Hepatocyte (in vitro differentiated cells): ENCODE measurements around the gene PACSIN3. TPM values are rescaled to one million over a fixed set of nuclear protein-coding genes. Genes with fewer than 3 reads are reported as not detected.

ENCODE experiments used
- DNase-seq: peaks from one replicate; pipeline ENCODE4 v3.0.0-alpha.2; 2016; ENCODE audit warnings: low spot score
- H2AFZ ChIP-seq: fragments of 200-600 bp; sonication (generic); 2 replicates; pipeline ENCODE4 v1.6.0; 2016; ENCODE audit warnings: antibody characterized with exemption, mild to moderate bottlenecking
- H3K27ac ChIP-seq: fragments of 200-600 bp; sonication (generic); 2 replicates; pipeline ENCODE4 v1.5.1; 2016; ENCODE audit warnings: mild to moderate bottlenecking
- H3K27me3 ChIP-seq: fragments of 200-600 bp; sonication (generic); 2 replicates; pipeline ENCODE4 v1.6.1; 2016
- H3K36me3 ChIP-seq: fragments of 200-600 bp; sonication (generic); replicated peaks from 2 replicates; pipeline ENCODE4 v1.5.1; 2016; ENCODE audit warnings: low read depth; ENCODE audit not compliant: insufficient read depth
- H3K4me1 ChIP-seq: fragments of 200-600 bp; sonication (generic); 2 replicates; pipeline ENCODE4 v1.5.1; 2016; ENCODE audit warnings: mild to moderate bottlenecking, moderate library complexity; ENCODE audit not compliant: insufficient read depth
- H3K4me2 ChIP-seq: fragments of 200-600 bp; sonication (generic); 2 replicates; pipeline ENCODE4 v1.6.0; 2016
- H3K4me3 ChIP-seq: fragments of 200-600 bp; sonication (generic); 2 replicates; pipeline ENCODE4 v1.5.1; 2016; ENCODE audit warnings: mild to moderate bottlenecking
- H3K79me2 ChIP-seq: fragments of 200-600 bp; sonication (generic); 2 replicates; pipeline ENCODE4 v1.6.0; 2017; ENCODE audit warnings: mild to moderate bottlenecking
- H3K9me2 ChIP-seq: fragments of 200-600 bp; sonication (generic); replicated peaks from 2 replicates; pipeline ENCODE4 v1.6.0; 2017; ENCODE audit warnings: mild to moderate bottlenecking; ENCODE audit not compliant: insufficient read depth
- H3K9me3 ChIP-seq: fragments of 200-600 bp; sonication (generic); 2 replicates; pipeline ENCODE4 v1.5.1; 2016; ENCODE audit warnings: low read depth, mild to moderate bottlenecking
- H4K20me1 ChIP-seq: fragments of 200-600 bp; sonication (generic); 2 replicates; pipeline ENCODE4 v1.6.0; 2016; ENCODE audit warnings: mild to moderate bottlenecking; ENCODE audit not compliant: insufficient read depth, poor library complexity, severe bottlenecking
- EZH2 ChIP-seq: fragments of 200-600 bp; sonication (generic); IDR thresholded peaks from 2 replicates; pipeline ENCODE4 v1.6.1; 2016; ENCODE audit warnings: antibody characterized with exemption, mild to moderate bottlenecking, borderline replicate concordance
- EZH2phosphoT487 ChIP-seq: fragments of 200-600 bp; sonication (generic); IDR thresholded peaks from one replicate; pipeline ENCODE4 v1.6.1; 2018; ENCODE audit warnings: antibody characterized with exemption, mild to moderate bottlenecking, low read depth, moderate library complexity; ENCODE audit not compliant: unreplicated experiment, severe bottlenecking
- WGBS: methylation state at CpG from one replicate; pipeline ENCODE4 v1.1.6; 2016; ENCODE audit warnings: low lambda C conversion rate; ENCODE audit errors: missing lambda C conversion rate; 5-methylcytosine and 5-hydroxymethylcytosine counted together
- polyA plus RNA-seq: library from polyadenylated mRNA; unstranded; fragments of >200 nt; fragmentation: Nextera tagmentation; extraction: Ambion mirVana; gene quantifications from 2 replicates; pipeline ENCODE4 v1.2.1, GENCODE V29; 2016
- total RNA-seq: library from RNA; depleted of rRNA; stranded (reverse); fragments of >200 nt; gene quantifications from 2 replicates; pipeline ENCODE4 v1.2.3, GENCODE V29; 2014
- TF ChIP-seq, protein P1 (sequence below): fragments of 200-600 bp; sonication (generic); IDR thresholded peaks from 2 replicates; pipeline ENCODE4 v1.5.1; 2016; ENCODE audit warnings: antibody characterized with exemption, mild to moderate bottlenecking; ENCODE audit not compliant: poor library complexity

The PACSIN3 gene
- total and polyA plus RNA-seq, 2 experiments from 2014 or later, result 53.7 to 70.7 TPM

DNA sequence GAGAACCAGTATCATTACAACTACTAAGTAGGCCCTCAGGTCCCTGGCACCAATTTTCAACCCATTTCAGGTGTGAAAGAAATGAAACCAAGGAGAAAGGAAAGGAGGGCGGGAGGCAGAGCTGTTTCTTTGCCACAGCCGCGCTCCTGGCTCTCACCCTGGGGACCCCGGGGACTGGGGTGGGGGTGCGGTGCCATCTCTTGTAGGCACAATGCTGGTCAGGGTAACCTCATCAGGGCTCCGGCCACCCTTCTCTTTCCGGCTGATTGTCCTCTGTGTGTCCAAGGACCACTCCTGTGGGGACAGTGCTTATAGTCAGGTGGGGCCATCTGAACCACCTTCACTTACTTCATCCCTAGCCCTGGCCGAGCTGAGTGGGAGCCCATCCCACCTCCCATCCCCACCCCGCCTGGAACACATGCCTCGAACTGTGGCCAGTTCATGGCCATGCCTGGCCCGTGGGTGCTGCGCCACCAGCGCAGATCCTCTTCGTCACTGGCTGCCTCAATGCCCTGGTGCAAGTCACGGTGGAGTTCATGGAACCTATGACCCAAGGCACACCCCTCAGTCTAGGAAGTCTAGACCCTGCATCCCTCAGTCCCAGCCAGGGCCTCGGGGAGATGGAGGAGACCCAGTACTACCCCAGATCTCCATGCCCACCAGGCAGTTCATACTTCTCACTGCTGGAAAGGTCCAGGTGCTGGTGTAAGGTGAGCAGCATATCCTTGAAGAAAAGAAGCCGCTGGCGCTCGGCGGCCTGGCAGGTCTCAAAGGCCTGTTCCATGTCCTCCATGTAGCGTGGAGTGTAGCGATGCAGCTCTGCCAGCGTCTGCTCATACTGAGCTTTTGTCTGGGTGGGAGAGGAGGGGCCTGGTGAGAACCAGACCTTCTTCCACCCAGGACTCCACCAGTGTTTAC is 7.2 kb downstream of the PACSIN3 start:
- Histone ChIP-seq H3K36me3 (no peaks in the 10 kb centered on the region), H3K4me2 (no peak overlapping the region), H3K27me3 (no peaks in the 10 kb centered on the region), H2AFZ (no peak overlapping the region), H4K20me1 (peaks cover 6% of the 10 kb centered on the region), H3K79me2 (peaks cover 62% of the 10 kb centered on the region), H3K9me2 (no peaks in the 10 kb centered on the region), H3K27ac (peak overlapping the region; percentile 96), H3K9me3 (no peaks in the 10 kb centered on the region), H3K4me1 (peaks cover 15% of the 10 kb centered on the region), H3K4me3 (no peak overlapping the region)
- WGBS, result 96% methylated on average over 23 of the region's 23 CpGs
- TF ChIP-seq EZH2phosphoT487, result no peak
- no peak for TF ChIP-seq EZH2
- TF ChIP-seq, protein P1, sequence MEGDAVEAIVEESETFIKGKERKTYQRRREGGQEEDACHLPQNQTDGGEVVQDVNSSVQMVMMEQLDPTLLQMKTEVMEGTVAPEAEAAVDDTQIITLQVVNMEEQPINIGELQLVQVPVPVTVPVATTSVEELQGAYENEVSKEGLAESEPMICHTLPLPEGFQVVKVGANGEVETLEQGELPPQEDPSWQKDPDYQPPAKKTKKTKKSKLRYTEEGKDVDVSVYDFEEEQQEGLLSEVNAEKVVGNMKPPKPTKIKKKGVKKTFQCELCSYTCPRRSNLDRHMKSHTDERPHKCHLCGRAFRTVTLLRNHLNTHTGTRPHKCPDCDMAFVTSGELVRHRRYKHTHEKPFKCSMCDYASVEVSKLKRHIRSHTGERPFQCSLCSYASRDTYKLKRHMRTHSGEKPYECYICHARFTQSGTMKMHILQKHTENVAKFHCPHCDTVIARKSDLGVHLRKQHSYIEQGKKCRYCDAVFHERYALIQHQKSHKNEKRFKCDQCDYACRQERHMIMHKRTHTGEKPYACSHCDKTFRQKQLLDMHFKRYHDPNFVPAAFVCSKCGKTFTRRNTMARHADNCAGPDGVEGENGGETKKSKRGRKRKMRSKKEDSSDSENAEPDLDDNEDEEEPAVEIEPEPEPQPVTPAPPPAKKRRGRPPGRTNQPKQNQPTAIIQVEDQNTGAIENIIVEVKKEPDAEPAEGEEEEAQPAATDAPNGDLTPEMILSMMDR, result no peak
- no peak for DNase-seq

DNA sequence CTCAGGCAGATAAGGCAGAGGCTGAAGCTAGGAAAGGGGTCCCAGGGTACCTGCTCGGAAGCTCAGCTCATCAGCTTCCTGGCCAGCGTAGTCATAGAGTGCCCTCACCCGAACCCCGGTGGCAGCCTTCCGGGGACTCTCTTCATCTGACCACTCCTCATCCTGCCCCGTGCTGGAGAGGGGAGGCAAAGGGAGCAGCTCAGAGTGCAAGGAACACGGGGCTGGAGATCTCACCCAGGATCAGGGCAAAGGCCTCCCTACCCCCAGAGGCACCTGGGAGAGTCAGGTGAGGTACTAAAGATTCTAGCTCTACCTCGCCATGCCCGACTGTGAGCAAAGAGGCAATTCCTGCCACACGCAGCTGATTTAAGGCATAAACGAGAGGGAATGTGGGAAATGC is 7.9 kb downstream of the PACSIN3 start:
- Histone ChIP-seq H3K4me2 (no peak overlapping the region), H3K36me3 (no peaks in the 10 kb centered on the region), H3K27ac (peak overlapping the region; percentile 96), H3K4me3 (no peak overlapping the region), H3K27me3 (no peaks in the 10 kb centered on the region), H2AFZ (no peak overlapping the region), H3K79me2 (peaks cover 62% of the 10 kb centered on the region), H4K20me1 (peaks cover 6% of the 10 kb centered on the region), H3K4me1 (peaks cover 13% of the 10 kb centered on the region), H3K9me2 (no peaks in the 10 kb centered on the region), H3K9me3 (no peaks in the 10 kb centered on the region)
- TF ChIP-seq EZH2 (no peak), EZH2phosphoT487 (no peak)
- TF ChIP-seq, protein P1, result no peak
- DNase-seq, result no peak
- 94% methylated on average over 10 of the region's 11 CpGs for WGBS

DNA sequence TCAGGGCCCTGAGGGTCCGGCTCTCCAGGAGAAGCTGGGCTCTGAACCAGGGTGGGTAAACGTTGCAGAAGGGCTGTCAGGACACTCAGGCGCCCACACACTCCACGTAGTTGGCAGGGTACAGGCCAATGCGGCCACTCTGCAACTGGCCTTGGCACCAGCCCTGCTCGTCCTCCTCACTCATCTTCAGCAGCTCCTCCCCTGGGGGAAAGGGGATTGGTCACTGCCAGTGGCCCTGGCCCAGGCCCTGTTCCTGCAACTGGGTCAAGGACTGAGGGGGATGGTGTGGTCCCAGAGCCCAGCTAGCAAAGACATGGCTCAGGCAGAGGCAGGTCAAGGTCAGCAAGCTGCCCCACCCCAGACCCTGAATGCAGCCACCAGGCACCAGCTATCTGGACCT is 8.4 kb downstream of the PACSIN3 start:
- H3K4me3 ChIP-seq, result no peak overlapping the region
- no peak for TF ChIP-seq EZH2
- TF ChIP-seq, protein P1, result no peak
- no peak for TF ChIP-seq EZH2phosphoT487
- no peaks in the 10 kb centered on the region for H3K9me2 ChIP-seq
- peaks cover 6% of the 10 kb centered on the region for H4K20me1 ChIP-seq
- H3K27ac ChIP-seq, result peak overlapping the region; percentile 96
- no peaks in the 10 kb centered on the region for H3K27me3 ChIP-seq
- peaks cover 62% of the 10 kb centered on the region for H3K79me2 ChIP-seq
- DNase-seq, result no peak
- WGBS, result 78% methylated on average over 6 of the region's 6 CpGs
- H3K4me1 ChIP-seq, result peaks cover 13% of the 10 kb centered on the region
- H3K4me2 ChIP-seq, result peak overlapping the region; percentile 85
- H3K9me3 ChIP-seq, result no peaks in the 10 kb centered on the region
- H2AFZ ChIP-seq, result no peak overlapping the region
- no peaks in the 10 kb centered on the region for H3K36me3 ChIP-seq
